ENCODE measurements around the gene SLC6A13. TPM values are rescaled to one million over a fixed set of nuclear protein-coding genes. Genes with fewer than 3 reads are reported as not detected.

The SLC6A13 gene
- polyA plus RNA-seq, 6 donors from 2014 or later = not detected

DNA sequence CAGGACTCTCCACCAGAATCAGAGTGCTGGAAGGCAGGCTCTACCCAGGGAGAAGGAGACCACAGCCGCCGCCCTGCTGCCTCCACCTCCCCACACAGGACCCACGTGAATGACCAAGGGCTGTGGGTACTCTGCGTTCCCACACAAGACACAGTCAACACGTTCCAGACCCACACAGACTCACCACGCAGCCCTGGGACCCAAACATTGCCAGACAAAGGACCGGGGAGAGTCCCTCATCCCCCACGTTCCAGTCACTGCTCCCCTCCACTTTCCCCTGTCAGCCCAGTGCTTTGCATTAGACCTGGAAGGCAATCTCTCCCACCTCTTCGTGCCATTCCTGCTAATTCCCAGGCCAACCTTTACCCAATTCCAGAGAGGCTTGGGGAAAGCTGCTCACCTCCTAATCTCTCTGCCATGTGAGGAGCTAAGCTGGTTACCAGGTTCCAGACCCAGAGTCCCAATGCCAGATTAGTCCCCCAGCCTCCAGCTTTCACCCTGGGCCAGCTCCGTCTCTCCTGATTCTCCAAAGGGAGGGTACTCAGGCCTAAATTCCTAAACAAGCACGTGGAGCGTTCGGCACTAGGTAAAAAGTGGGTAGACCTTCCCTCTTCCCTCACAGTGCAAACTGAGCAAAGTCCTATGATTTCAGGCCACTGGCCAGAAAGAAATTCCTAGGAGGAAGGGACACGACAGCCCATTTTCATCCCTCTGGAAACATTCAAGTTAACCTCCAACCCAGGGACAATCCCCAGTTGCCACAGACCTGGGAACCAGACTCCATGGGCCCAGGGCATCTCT is 4.9 kb downstream of the SLC6A13 start:
- H3K36me3 Mint-ChIP-seq = peaks cover 0 to 18% of the 10 kb centered on the region in 2 donors
- H3K9me3 Mint-ChIP-seq = peaks cover 0 to 4% (median 0%) of the 10 kb centered on the region in 7 donors
- ATAC-seq (ENCODE audit: low read depth in 2 of 2) (no peak), DNase-seq (no peak)
- peak overlapping the region in 1 of 6 donors; percentile 71 for H3K27ac Mint-ChIP-seq
- H3K27me3 Mint-ChIP-seq = peaks cover 41 to 74% (median 68%) of the 10 kb centered on the region in 3 donors
- no peak overlapping the region for H3K4me3 Mint-ChIP-seq
- H3K4me1 Mint-ChIP-seq = no peaks in the 10 kb centered on the region

DNA sequence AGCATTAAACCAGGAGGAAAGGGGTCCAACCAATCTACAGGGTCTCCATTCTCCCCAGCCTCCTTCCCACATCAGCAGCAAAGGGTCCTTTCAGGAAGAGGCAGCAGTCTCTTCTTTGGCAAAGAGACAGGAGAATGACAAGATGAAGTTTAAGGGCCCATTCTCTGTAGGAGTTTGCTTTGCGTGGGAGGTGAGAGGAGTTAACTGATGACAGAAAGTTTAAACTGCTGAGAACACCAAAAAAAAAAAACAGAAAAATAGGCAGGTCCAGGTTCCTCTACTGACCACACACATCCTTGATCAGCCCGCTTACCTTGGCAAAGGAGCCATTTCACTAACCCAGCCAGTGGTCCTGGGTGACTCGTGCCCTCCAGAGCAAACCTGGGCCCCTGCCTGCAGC is 5.7 kb downstream of the SLC6A13 start:
- no peak overlapping the region for H3K4me3 Mint-ChIP-seq
- no peak overlapping the region for H3K27ac Mint-ChIP-seq
- H3K36me3 Mint-ChIP-seq = peaks cover 0 to 18% of the 10 kb centered on the region in 2 donors
- ATAC-seq (ENCODE audit: low read depth in 2 of 2) = no peak
- DNase-seq = no peak
- no peaks in the 10 kb centered on the region for H3K4me1 Mint-ChIP-seq
- peaks cover 41 to 70% (median 68%) of the 10 kb centered on the region in 3 donors for H3K27me3 Mint-ChIP-seq
- peaks cover 0 to 4% (median 0%) of the 10 kb centered on the region in 7 donors for H3K9me3 Mint-ChIP-seq

DNA sequence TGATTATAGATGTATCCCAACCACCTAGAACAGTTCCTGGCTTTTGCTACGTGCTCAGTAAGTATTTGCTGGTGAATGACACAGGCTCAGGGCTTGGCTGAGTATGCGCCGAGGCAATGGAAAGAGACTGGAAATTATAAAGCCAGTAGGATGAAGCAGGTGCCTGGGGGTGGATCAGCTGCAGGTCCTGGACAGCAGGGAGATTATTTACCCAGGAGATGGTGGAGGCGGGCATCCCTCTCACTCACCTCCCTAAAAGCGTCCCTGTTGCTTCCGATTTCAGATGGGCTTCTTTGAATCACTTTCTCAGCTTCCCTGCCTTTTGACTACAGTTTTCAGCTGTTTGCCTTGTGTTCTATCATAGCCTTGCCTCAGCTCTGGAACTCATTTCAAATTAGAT is 6.4 kb downstream of the SLC6A13 start:
- Mint-ChIP-seq H3K4me3 (no peak overlapping the region), H3K36me3 (peaks cover 0 to 18% of the 10 kb centered on the region in 2 donors), H3K27me3 (peaks cover 41 to 67% (median 63%) of the 10 kb centered on the region in 3 donors), H3K9me3 (peaks cover 0 to 4% (median 0%) of the 10 kb centered on the region in 7 donors), H3K4me1 (no peaks in the 10 kb centered on the region), H3K27ac (no peak overlapping the region)
- DNase-seq = no peak
- no peak for ATAC-seq (ENCODE audit: low read depth in 2 of 2)

DNA sequence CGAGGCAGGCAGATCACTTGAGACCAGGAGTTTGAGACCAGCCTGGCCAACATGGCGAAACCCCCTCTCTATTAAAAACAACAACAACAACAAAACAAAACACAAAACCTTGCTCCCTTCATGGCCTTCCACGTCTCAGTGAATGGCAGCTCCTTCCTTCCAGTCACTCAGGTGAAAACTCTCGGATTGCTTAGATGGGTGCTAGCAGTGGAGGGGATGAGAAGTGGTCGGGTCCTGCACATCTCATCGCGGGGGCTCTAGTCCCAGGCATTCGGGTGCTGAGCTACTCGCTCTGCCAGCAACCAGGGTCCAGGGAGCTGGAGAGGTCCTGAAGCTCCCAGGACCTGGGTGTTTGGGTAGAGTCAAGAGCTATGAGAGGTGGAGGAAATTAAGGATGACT is 7.7 kb downstream of the SLC6A13 start:
- Mint-ChIP-seq H3K4me1 (no peaks in the 10 kb centered on the region), H3K27me3 (peaks cover 33 to 55% (median 54%) of the 10 kb centered on the region in 3 donors), H3K27ac (no peak overlapping the region), H3K4me3 (no peak overlapping the region), H3K9me3 (peaks cover 0 to 4% (median 0%) of the 10 kb centered on the region in 7 donors), H3K36me3 (peaks cover 0 to 18% of the 10 kb centered on the region in 2 donors)
- no peak for DNase-seq
- no peak for ATAC-seq (ENCODE audit: low read depth in 2 of 2)

DNA sequence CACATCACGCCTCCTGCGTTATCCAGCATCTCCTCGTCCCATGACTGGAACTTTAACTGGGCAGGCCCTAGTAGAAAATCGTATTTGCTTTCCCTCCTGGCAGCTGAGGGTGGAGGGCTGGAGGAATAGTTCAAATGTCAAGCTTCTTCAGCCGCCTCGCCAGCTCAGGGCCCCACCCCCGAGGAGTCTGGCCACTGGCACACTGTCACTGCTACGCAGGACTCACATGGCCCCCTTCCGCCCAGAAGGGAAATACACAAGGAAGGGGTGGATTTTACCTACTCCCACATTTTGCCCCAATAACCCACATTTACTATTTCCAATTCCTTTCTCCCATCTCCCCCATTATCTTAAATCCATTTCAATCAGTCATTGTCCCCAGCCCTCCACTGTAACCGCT is 8.6 kb downstream of the SLC6A13 start:
- H3K27ac Mint-ChIP-seq = no peak overlapping the region
- no peak overlapping the region for H3K4me3 Mint-ChIP-seq
- H3K4me1 Mint-ChIP-seq = no peaks in the 10 kb centered on the region
- peaks cover 33 to 52% (median 49%) of the 10 kb centered on the region in 3 donors for H3K27me3 Mint-ChIP-seq
- H3K36me3 Mint-ChIP-seq = peaks cover 1 to 18% of the 10 kb centered on the region in 2 donors
- DNase-seq = no peak
- H3K9me3 Mint-ChIP-seq = peaks cover 0 to 4% (median under 1%) of the 10 kb centered on the region in 7 donors
- ATAC-seq (ENCODE audit: low read depth in 2 of 2) = no peak

DNA sequence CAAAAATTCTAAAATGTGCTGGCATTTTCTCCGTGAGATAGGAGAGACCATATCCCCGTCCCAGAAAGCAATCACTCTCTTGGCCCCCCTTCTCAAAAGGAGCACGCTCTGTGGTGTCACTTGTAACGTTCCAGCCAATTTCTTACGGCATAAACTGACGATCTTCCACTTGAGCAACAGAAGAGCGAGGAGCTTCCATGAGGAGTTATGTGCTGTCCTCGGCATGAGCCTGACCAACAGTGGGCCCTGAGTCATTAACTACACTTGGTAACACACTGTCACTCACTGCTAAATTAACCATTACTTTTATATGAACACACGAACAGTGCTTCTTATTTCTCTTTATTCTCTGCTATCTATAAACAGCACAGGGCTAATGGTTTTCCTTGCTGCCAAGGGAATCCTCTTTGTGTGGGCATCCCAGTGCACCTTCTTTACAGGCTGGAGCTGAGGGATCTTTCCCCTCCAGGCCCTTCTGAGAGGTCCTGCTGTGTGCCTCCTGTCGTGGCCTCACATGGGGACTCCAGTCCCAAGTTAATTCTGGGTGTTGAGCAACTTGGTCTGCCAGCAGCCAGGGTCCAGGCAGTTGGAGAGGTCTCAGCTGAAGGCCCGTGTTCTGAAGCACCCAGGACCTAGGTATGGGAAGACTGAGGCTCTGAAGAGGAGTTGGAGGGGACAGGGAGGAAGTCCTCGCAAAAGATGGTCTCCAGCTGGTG is 9.4 kb downstream of the SLC6A13 start:
- Mint-ChIP-seq H3K4me3 (no peak overlapping the region), H3K36me3 (peaks cover 4 to 15% of the 10 kb centered on the region in 2 donors), H3K4me1 (no peaks in the 10 kb centered on the region), H3K9me3 (peaks cover under 1 to 10% (median 5%) of the 10 kb centered on the region in 7 donors), H3K27ac (no peak overlapping the region), H3K27me3 (peaks cover 30 to 51% (median 45%) of the 10 kb centered on the region in 3 donors)
- DNase-seq = no peak
- ATAC-seq (ENCODE audit: low read depth in 2 of 2) = no peak

DNA sequence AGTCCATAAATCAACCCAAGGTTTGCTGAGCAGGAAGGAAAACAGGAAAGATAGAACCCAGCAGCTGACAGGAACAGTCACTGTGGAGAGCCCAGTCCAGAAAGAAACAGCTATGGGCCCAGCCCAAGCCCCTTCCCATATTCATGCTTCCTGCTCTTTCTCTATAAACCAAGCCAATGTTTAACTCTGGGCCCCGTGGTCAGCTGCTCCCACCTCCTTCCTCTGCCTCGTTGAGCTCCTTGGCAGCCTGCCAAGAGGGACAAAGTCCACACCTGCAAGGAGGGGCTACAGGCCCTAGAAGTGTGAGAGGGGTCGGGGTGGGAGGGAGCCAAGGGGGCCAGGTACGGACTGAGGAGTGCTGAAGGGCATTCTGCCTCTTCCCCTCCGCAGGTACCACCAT is 10.0 kb downstream of the SLC6A13 start:
- ATAC-seq (ENCODE audit: low read depth in 2 of 2) (no peak), DNase-seq (no peak)
- Mint-ChIP-seq H3K27ac (no peak overlapping the region), H3K4me1 (no peaks in the 10 kb centered on the region), H3K4me3 (no peak overlapping the region), H3K27me3 (peaks cover 26 to 50% (median 45%) of the 10 kb centered on the region in 3 donors), H3K9me3 (peaks cover 4 to 16% (median 12%) of the 10 kb centered on the region in 7 donors), H3K36me3 (peaks cover 9 to 16% of the 10 kb centered on the region in 2 donors)

DNA sequence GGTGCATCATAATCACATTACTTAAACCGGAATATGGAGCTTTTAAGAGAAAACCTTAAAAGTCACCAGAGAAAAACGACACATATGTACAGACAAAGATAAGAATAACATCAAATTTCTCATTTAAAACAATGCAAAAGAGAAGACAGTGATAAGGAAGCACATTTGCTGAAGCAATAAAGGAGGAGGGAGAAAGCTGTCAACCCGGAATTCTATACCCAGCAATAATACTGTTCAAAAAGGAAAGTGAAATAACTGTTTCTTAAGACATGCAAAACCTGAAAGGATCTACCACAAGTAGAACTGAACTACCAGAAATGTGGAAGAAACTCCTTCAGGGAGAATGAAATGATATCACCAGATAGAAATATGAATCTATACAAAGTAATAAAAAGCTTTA is 15.4 kb downstream of the SLC6A13 start:
- Mint-ChIP-seq H3K27me3 (peaks cover 20 to 24% (median 23%) of the 10 kb centered on the region in 3 donors), H3K4me1 (no peaks in the 10 kb centered on the region), H3K4me3 (no peak overlapping the region), H3K9me3 (peaks cover 4 to 36% (median 19%) of the 10 kb centered on the region in 7 donors), H3K36me3 (peaks cover 7 to 9% of the 10 kb centered on the region in 2 donors), H3K27ac (no peak overlapping the region)
- no peak for ATAC-seq (ENCODE audit: low read depth in 2 of 2)
- DNase-seq = no peak

DNA sequence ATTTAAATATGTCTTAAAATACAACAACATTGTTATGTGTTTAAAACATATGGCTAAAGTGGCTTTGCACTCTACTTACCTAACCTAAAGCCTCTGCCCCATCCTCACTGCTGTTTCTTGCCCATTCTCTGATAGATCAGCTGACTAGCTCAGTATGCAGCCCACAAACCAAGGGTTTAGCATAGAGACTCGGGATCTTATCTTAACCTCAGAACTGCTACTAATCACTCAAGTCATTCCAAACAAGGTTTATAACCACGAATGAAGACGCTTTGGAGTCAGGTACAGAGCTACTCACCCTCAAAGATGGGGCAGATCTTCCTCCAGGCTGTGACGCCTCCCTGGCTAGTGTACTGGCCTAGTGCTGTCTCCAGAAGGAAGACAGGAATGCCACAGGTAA is 19.3 kb downstream of the SLC6A13 start:
- Mint-ChIP-seq H3K4me1 (no peaks in the 10 kb centered on the region), H3K9me3 (peaks cover 9 to 33% (median 19%) of the 10 kb centered on the region in 7 donors), H3K27ac (no peak overlapping the region), H3K36me3 (peaks cover 5 to 15% of the 10 kb centered on the region in 2 donors), H3K4me3 (no peak overlapping the region), H3K27me3 (peaks cover 32 to 44% (median 37%) of the 10 kb centered on the region in 3 donors)
- ATAC-seq (ENCODE audit: low read depth in 2 of 2) = no peak
- no peak for DNase-seq

DNA sequence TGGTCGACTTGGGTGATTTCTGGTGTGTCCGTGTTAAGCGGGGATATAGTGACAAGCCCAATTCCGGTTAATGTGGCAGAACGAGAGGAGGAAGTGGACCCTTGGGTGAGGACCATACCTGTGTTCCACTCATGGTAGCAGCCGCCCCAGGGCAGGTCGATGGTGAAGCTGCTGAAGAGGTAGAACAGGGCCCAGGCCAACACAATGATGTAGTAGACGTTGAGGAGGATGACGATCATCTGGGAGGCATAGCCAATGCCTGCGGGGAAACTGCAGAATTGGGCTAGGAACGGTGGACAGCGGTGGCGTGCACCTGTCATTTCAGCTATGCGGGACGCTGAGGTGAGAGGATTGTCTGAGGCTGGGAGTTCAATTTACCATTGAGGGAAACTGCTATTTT is 20.1 kb downstream of the SLC6A13 start:
- Mint-ChIP-seq H3K27me3 (peaks cover 32 to 44% (median 38%) of the 10 kb centered on the region in 3 donors), H3K36me3 (peaks cover 0 to 8% of the 10 kb centered on the region in 2 donors), H3K9me3 (peaks cover 7 to 29% (median 13%) of the 10 kb centered on the region in 7 donors), H3K27ac (peak overlapping the region in 1 of 6 donors; percentile 46), H3K4me1 (no peaks in the 10 kb centered on the region), H3K4me3 (no peak overlapping the region)
- DNase-seq = no peak
- no peak for ATAC-seq (ENCODE audit: low read depth in 2 of 2)

DNA sequence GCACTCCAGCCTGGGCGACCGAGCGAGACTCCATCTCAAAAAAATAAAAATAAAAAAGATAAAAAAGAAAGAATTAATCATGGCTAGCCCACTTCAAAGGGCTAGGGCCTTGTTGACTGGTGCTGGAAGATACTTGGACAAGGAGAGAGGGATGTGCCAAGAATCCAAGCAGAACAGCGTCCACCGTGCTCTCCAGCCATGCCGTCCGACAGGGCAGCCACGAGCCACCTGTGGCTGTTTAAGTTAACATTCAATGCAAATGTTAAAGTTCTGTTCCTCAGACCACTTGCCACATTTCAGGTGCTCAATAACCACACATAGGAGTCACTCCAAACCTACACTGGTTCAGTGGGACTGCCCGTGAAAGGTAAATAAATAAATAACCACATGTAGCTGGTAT is 21.4 kb downstream of the SLC6A13 start:
- Mint-ChIP-seq H3K4me1 (no peaks in the 10 kb centered on the region), H3K9me3 (peaks cover 6 to 25% (median 11%) of the 10 kb centered on the region in 7 donors), H3K27ac (no peak overlapping the region), H3K27me3 (peaks cover 32 to 44% (median 38%) of the 10 kb centered on the region in 3 donors), H3K36me3 (peaks cover 5 to 13% of the 10 kb centered on the region in 2 donors), H3K4me3 (no peak overlapping the region)
- DNase-seq = no peak
- no peak for ATAC-seq (ENCODE audit: low read depth in 2 of 2)

DNA sequence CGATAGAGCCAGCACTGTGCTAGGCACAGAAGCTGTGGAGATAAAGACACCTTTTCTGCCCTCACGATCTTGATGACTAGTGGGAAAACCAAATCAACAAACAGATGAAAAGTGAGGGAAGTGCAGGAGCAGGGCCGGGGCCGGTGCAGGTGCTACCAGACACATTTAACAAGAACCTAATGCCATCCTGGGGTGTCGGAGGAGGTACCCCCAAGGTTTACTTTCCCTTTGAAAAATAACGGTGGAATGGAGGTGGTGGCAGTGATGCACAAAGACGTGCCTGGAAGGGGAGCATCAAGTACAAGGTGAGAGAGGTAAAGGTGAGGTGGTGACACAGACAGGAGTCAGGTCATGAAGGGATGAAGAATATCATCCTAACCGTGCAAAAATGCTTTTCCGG is 22.1 kb downstream of the SLC6A13 start:
- DNase-seq (no peak), ATAC-seq (ENCODE audit: low read depth in 2 of 2) (no peak)
- peaks cover 10 to 31% (median 18%) of the 10 kb centered on the region in 7 donors for H3K9me3 Mint-ChIP-seq
- H3K36me3 Mint-ChIP-seq = peaks cover 5 to 18% of the 10 kb centered on the region in 2 donors
- no peak overlapping the region for H3K27ac Mint-ChIP-seq
- no peaks in the 10 kb centered on the region for H3K4me1 Mint-ChIP-seq
- H3K4me3 Mint-ChIP-seq = no peak overlapping the region
- H3K27me3 Mint-ChIP-seq = peaks cover 32 to 44% (median 38%) of the 10 kb centered on the region in 3 donors

DNA sequence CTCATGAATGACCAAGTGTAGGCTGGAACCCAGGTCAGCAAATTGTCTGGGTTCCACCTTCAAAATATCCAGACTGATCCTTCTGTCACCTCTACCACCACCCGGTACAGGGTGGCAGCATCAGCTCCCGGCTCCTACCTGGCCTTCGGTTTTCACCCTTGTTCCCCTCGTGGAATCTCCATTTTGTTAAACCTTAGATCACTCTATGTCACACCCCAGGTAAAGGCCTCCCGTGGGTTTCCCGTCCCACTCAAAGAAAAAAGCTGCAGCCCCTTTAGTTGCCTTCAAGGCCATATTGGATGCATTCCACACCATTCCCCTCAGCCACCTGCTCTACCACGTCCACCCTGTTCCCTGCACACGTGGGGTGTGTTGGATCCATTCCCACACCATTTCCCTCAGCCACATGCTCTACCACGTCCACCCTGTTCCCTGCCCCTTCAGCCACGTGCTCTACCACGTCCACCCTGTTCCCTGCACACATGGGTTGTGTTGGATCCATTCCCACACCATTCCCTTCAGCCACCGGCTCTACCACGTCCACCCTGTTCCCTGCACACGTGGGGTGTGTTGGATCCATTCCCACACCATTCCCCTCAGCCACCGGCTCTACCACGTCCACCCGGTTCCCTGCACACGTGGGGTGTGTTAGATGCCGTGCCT is 23.8 kb downstream of the SLC6A13 start:
- H3K9me3 Mint-ChIP-seq = peaks cover 6 to 26% (median 23%) of the 10 kb centered on the region in 7 donors
- DNase-seq = no peak
- no peak for ATAC-seq (ENCODE audit: low read depth in 2 of 2)
- H3K27ac Mint-ChIP-seq = no peak overlapping the region
- H3K4me3 Mint-ChIP-seq = no peak overlapping the region
- peaks cover 5 to 23% of the 10 kb centered on the region in 2 donors for H3K36me3 Mint-ChIP-seq
- H3K27me3 Mint-ChIP-seq = peaks cover 27 to 43% (median 31%) of the 10 kb centered on the region in 3 donors
- H3K4me1 Mint-ChIP-seq = no peaks in the 10 kb centered on the region

Data from naive B cell (primary cell).